Measurements from ENCODE around the gene ERRFI1. TPM values are rescaled to one million over a fixed set of nuclear protein-coding genes. Genes with fewer than 3 reads are reported as not detected.

ERRFI1 gene
- polyA plus RNA-seq, 3 donors, result 0.08 to 1.5 (median 0.28) TPM

DNA sequence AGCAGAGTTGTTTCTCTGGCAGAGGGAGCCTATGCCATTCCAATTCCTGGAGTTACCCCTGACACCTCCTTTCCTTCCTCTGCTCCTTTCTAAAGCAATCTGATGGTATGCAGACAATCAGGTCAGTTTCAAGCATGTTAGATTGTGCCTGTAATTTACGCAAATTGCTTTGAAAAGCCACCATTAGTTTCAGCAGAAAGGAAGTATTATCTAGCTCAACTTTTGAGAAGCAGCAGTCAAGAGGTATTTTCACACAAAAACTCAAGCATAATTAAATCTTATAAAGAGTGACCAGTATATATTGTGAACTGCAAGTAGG is 2.2 kb downstream of the ERRFI1 start:
- no peak overlapping the region for H3K4me2 ChIP-seq (replicated peaks; ENCODE audit: extremely low read depth, low read length, poor library complexity, severe bottlenecking)
- Mint-ChIP-seq H3K4me1 (peaks cover 21% of the 10 kb centered on the region), H3K4me3 (peak overlapping the region in 1 of 2 donors; percentile 97), H3K27me3 (ENCODE audit: low read depth in 3 of 3) (peaks cover 46 to 67% (median 52%) of the 10 kb centered on the region in 3 donors), H3K9me3 (peaks cover 3 to 13% (median 6%) of the 10 kb centered on the region in 7 donors), H3K36me3 (peaks cover 7 to 11% of the 10 kb centered on the region in 2 donors), H3K27ac (no peak overlapping the region)
- peaks cover 3 to 4% of the 10 kb centered on the region in 2 donors for H3K9me3 ChIP-seq (replicated peaks in 1 of 2; ENCODE audit: control insufficient read depth in 1 of 2, insufficient read depth in 1 of 2, low read length in 2 of 2)
- no peak overlapping the region for H2AFZ ChIP-seq (ENCODE audit: insufficient read depth, low read depth, low read length, poor library complexity, severe bottlenecking)
- no peak for DNase-seq
- no peak overlapping the region for H3K4me3 ChIP-seq (replicated peaks in 1 of 3; ENCODE audit: low read depth in 2 of 3, low read length in 3 of 3)
- peaks cover 32 to 67% of the 10 kb centered on the region in 2 donors for H3K27me3 ChIP-seq (ENCODE audit: control insufficient read depth in 2 of 2, insufficient read depth in 2 of 2, low read length in 2 of 2)
- intact Hi-C loops (cut with micrococcal nuclease), result loop anchor here in 1 of 2 donors (10.0 kb wide), 1 partner anchor 291 kb away; the partner anchor contains the start of gene SLC45A1
- no peaks in the 10 kb centered on the region for H4K20me1 ChIP-seq (ENCODE audit: insufficient read depth, low read length)
- H3K36me3 ChIP-seq (replicated peaks in 1 of 2; ENCODE audit: control insufficient read depth in 1 of 2, insufficient read depth in 2 of 2, low read length in 2 of 2), result no peaks in the 10 kb centered on the region
- TF ChIP-seq, protein P1, sequence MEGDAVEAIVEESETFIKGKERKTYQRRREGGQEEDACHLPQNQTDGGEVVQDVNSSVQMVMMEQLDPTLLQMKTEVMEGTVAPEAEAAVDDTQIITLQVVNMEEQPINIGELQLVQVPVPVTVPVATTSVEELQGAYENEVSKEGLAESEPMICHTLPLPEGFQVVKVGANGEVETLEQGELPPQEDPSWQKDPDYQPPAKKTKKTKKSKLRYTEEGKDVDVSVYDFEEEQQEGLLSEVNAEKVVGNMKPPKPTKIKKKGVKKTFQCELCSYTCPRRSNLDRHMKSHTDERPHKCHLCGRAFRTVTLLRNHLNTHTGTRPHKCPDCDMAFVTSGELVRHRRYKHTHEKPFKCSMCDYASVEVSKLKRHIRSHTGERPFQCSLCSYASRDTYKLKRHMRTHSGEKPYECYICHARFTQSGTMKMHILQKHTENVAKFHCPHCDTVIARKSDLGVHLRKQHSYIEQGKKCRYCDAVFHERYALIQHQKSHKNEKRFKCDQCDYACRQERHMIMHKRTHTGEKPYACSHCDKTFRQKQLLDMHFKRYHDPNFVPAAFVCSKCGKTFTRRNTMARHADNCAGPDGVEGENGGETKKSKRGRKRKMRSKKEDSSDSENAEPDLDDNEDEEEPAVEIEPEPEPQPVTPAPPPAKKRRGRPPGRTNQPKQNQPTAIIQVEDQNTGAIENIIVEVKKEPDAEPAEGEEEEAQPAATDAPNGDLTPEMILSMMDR (IDR thresholded peaks at IDR 0.05), result no peak
- no peak overlapping the region for H3K9ac ChIP-seq (ENCODE audit: insufficient read depth, low read length, poor library complexity, severe bottlenecking)
- WGBS (ENCODE audit: insufficient coverage), result no CpG with 5 or more reads among the region's 1 CpG
- no peak overlapping the region for H3K27ac ChIP-seq (ENCODE audit: low read depth in 1 of 2, low read length in 2 of 2)
- no peaks in the 10 kb centered on the region for H3K79me2 ChIP-seq (ENCODE audit: insufficient read depth, low read length)
- H3K4me1 ChIP-seq (ENCODE audit: control insufficient read depth in 1 of 2, insufficient read depth in 2 of 2, low read length in 2 of 2), result peaks cover 20 to 28% of the 10 kb centered on the region in 2 donors

DNA sequence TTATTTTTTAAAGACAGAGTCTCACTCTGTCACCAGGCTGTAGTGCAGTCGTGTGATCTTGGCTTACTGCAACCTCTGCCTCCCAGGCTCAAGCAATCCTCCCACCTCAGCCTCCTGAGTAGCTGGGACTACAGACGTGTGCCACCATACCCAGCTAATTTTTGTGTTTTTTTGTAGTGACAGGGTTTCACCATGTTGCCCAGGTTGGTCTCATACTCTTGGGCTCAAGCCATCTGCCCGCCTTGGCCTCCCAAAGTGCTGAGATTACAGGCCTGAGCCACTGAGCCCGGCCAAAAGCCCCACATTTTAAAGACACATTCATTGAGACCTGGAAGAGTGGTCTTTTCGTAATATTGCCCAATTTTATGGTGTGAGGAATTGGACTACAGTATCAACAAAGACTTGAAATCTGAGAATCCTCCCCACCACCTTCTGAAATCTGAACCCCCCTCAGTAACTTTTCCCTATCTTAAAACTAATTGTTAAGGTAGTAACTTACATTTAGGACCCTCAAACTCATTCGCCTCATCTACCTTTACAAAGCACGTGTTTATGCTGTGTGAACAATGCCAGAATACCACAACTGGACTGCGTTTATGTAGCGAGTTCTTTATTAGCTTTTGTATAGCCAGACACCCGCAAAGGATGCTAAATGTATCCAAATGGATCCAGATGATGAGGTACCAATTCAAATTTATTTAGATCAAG is 2.7 kb downstream of the ERRFI1 start:
- Histone ChIP-seq H3K9ac (ENCODE audit: insufficient read depth, low read length, poor library complexity, severe bottlenecking) (no peak overlapping the region), H3K27me3 (ENCODE audit: control insufficient read depth in 2 of 2, insufficient read depth in 2 of 2, low read length in 2 of 2) (peaks cover 32 to 65% of the 10 kb centered on the region in 2 donors), H3K4me1 (ENCODE audit: control insufficient read depth in 1 of 2, insufficient read depth in 2 of 2, low read length in 2 of 2) (peaks cover 20 to 28% of the 10 kb centered on the region in 2 donors), H4K20me1 (ENCODE audit: insufficient read depth, low read length) (no peaks in the 10 kb centered on the region), H3K79me2 (ENCODE audit: insufficient read depth, low read length) (no peaks in the 10 kb centered on the region), H3K36me3 (replicated peaks in 1 of 2; ENCODE audit: control insufficient read depth in 1 of 2, insufficient read depth in 2 of 2, low read length in 2 of 2) (no peaks in the 10 kb centered on the region), H3K4me2 (replicated peaks; ENCODE audit: extremely low read depth, low read length, poor library complexity, severe bottlenecking) (no peak overlapping the region), H3K27ac (ENCODE audit: low read depth in 1 of 2, low read length in 2 of 2) (no peak overlapping the region), H3K4me3 (replicated peaks in 1 of 3; ENCODE audit: low read depth in 2 of 3, low read length in 3 of 3) (no peak overlapping the region), H3K9me3 (replicated peaks in 1 of 2; ENCODE audit: control insufficient read depth in 1 of 2, insufficient read depth in 1 of 2, low read length in 2 of 2) (peaks cover 3 to 4% of the 10 kb centered on the region in 2 donors), H2AFZ (ENCODE audit: insufficient read depth, low read depth, low read length, poor library complexity, severe bottlenecking) (no peak overlapping the region)
- Mint-ChIP-seq H3K4me1 (peaks cover 21% of the 10 kb centered on the region), H3K4me3 (peak overlapping the region in 1 of 2 donors; percentile 97), H3K27me3 (ENCODE audit: low read depth in 3 of 3) (peaks cover 46 to 63% (median 52%) of the 10 kb centered on the region in 3 donors), H3K27ac (no peak overlapping the region), H3K36me3 (peaks cover 7 to 11% of the 10 kb centered on the region in 2 donors), H3K9me3 (peaks cover 3 to 13% (median 6%) of the 10 kb centered on the region in 7 donors)
- intact Hi-C loops (cut with micrococcal nuclease), result loop anchor here in 1 of 2 donors (10.0 kb wide), 1 partner anchor 291 kb away; the partner anchor contains the start of gene SLC45A1
- TF ChIP-seq, protein P1 (IDR thresholded peaks at IDR 0.05), result no peak
- no peak for DNase-seq
- WGBS (ENCODE audit: insufficient coverage), result 100% methylated on average over 1 of the region's 10 CpGs
